ENCODE measurements around the gene COPS3.

COPS3 gene

DNA sequence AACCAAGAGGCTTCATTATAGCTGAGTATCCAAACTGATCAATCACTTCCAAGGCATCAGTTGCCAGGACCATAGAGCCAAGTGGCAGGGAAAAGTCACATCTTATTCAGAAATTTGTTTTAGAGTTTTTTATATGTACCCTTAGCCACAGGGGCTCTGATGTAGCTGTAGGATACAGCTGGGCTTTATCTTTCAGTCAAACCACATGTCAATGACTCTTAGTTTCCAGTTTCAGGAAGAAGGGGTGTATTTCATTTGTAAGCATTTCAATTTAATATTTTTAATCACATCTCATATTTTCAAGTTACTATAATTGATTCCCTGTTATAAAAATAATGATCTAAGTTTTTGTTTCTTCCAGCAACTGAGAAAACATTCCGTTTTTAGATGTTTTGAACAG is 41.2 kb downstream of the COPS3 start:
- DNase-seq: no peak

DNA sequence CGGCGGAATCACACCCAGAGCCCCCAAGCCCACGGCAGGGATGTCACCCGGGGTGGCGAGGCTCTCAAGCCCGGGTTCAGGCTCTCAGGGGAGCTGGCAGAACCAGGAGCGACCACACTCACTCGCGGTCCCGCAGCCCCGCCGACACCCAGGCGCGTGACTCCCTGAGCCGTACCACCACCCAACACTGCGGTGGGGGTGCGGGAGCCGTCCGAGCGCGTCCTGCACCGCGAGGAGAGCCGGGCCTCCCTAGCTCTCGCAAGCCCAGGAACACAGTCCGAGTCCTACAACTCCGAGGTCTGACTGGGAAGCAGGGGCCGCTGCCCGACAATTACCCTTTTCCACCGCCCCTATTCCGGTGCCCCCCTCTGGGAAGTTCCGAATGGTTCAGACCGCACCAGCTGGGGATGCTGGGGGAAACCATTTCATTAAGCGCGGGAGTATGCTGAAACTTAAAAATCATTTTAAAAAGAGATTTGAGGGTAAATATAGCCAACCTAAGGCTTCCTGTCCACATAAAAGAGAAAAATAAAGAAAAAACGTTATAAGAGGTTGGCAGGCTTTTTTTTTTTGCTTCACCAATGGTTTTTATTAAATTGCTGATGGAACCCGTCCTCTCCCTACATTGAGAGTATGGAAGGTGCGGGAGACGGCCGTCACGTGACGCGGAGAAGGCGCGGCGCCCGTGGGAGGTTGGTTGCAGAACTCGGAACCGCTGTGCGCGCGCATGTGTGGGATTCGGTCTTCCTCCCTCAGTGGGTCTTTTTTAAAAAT is 43.8 kb downstream of the COPS3 start, which contains the start of gene FLCN:
FLCN (minus strand) TSS at position 143 of the 774 bp plus-strand sequence. CDS start 9,031 bp downstream, outside the sequence.
- DNase-seq: peak; percentile 91

DNA sequence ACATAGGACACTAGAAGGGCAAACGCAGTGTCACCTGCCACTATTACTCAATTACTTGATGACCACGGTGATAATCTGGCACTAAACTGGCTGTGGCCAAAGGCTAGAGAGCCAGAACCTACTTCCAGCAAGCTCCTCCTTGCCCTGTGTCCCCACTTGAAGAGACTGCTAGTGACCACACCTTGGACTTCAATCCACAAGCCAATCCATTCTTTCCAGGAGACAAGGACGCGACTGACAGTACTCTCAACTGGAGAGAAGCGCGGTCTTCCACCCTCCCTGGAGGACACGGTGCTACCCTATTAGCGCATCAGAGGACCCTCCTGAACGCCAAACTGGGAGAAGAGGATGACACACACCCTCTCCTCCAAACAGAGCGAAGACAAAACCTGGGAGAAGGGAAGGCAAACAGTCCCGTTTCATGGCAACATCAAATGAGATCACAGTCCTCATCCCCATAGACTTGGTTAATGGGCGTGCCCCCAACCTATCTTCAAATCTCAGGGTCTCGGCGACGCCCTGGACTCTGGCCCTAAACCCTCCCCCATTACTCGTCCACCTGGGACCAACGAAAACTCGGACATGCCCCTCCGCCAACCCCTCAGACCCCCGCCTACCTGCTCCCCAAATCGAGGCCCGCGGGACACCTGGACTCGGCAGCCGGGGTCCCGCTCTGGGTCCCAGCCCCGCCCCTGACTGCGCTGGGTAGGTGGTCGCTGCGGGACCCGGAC is 44.6 kb downstream of the COPS3 start:
- DNase-seq: peak; percentile 9

DNA sequence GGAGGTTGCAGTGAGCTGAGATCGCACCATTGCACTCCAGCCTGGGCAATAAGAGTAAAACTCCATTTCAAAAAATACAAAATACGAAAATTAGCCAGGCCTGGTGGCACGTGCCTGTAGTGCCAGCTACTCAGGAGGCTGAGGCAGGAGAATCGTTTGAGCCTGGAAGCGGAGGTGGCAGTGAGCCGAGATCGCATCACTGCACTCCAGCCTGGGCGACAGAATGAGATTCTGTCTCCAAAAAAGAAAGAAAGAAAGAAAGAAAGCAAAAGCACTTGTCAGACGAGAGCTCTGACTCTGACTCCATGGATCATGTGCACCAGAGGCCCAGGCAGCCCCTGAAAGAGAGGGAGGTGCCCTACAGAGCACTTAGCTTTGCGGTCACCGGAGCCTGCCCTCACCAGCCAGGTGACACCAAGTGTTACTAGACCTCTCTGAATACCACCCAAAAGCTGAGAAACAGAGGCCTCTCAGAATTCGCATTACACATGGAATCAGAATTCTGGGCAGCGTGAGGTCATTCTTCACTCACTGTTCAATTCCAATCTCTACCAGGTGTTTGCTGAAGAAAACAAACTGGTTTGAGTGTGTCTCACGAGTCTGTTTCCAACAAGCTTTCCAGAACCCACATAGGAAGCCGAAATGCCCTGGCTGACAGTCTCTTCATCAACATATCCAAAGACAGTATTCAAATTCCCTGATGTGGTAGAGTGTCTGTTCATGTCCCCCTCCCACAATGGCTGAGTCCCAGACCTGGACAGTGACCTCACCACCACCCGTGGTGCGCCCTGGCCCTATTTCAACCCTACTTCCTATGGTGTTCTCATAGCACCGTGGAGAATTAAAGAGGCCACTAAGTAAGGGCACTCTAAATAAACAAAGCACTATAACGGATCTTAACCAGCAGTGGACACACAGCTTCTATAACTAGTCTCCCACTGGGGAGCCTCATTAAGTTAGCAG is 45.6 kb downstream of the COPS3 start:
- DNase-seq: no peak

DNA sequence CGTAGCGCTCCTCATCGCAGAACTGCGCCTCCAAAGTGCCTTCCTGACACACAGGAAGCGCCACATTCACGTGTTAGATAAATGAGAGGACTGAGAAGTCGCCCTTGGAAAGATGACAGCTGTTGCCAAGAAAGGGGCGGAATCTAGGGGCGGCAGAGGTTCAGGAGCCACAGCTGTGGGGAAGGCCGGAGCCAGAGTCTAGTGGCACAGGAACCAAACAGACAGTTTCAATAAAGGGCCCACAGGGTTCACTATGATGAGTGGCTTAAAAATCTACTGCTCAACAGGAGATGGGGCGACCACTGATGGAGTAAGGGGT is 48.8 kb downstream of the COPS3 start:
- no peak for DNase-seq

DNA sequence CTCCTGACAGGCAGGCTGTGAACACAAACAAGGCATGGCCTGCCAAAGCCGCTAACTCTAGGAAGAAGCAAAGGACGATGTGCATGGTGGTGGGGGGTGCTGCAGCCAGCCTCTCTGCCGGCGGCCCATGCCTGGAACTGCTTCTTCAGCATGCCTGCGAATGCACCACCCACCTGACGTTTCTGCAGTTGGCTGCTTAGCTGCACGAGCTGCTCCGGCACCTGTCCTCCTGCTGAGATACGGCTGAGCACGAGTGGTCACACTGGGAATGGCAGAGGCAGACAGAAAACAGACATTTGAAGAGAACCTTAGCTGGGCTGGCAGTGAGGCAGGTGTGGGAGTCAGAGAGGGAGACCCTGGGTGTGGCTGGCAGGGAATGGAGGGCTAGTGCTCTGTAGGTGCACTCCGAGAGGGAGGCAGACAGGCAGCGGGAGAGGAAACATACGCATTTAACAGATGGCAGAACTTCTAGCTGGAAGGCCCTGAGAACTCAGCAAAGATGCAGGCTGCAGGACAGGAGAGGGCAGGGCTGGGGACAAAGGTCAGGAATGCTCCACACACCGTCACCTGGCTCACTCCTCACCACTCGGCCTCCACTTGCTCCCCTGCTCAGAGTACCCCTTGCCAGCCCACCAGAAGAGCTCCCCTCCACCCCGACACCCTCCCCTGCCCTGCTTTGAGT is 49.3 kb downstream of the COPS3 start:
- DNase-seq: no peak

DNA sequence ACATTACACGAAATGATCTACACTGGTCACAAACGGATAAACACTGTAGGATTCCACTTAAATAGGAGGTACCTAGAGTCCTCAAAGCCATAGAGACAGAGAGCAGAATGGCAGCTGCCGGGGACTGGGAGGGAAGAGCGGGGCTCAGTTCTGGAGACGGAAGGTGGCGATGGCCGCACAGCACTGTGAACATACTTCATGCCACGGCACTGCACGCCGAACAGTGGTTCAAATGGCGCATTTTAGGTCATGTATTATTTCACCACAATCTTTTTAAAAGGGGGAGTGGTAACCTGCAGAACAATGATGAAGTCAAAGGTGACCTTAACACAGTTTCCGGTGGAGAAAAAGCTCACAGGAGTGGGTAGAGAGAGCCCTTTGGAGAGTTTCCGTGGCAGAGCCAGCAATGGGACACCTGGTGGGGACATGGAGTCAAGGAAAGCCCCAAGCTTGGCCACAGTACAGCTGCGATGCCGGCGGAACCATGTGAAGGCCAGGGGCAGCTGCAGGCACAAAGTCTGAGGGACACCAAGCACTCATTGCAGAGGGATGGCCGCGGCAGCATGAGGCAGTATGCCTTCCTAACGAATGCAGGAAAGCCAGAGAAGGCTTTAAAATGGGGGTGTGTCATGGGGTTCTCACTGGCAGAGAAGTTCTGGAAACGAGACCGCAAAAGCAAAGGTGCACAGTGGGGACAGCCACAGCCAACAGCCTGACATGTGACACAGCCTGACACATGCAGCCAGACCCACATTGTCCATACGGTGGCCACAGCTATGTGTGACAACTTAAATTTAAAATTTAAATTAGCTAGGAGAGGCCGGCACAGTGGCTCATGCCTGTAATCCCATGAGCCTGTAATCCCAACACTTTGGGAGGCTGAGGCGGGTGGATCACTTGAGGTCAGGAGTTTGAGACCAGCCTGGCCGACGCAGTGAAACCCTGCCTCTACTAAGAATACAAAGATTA is 51.3 kb downstream of the COPS3 start:
- no peak for DNase-seq

DNA sequence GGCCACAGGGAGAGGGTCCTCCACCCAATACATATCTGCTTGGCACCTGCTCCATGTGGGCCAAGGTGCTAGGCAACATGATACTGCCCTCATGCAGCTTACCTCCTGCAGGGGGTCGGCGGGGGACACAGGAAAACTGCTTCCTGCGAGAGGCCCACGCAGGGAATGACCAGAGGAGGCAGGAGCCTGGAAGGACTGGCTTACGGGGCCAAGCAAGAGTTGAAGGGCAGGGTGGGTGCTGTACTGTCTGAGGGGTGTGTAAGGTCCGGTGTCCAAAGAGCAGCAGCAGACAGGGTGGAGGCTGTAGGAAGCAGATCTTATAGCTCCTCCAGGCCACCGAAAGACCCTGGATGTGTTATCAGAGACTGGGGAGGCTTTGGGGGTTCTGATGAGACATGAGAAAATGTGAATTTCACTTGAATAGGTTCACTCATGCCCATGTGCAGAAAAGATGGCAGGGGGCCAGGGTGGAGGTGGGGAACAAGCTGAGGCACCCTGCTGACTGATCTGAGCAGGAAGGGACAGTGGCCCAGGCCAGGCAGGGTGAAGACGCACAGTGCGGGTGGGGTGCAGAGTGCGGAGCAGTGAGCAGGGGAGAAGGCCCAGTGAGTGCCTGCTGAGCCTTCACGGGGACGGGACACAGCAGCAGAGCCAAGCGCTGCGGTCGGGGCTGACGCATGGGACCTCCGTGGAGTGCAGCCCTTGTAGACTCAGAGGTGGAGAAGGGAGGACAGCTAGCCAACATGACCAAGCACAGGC is 52.3 kb downstream of the COPS3 start:
- no peak for DNase-seq

DNA sequence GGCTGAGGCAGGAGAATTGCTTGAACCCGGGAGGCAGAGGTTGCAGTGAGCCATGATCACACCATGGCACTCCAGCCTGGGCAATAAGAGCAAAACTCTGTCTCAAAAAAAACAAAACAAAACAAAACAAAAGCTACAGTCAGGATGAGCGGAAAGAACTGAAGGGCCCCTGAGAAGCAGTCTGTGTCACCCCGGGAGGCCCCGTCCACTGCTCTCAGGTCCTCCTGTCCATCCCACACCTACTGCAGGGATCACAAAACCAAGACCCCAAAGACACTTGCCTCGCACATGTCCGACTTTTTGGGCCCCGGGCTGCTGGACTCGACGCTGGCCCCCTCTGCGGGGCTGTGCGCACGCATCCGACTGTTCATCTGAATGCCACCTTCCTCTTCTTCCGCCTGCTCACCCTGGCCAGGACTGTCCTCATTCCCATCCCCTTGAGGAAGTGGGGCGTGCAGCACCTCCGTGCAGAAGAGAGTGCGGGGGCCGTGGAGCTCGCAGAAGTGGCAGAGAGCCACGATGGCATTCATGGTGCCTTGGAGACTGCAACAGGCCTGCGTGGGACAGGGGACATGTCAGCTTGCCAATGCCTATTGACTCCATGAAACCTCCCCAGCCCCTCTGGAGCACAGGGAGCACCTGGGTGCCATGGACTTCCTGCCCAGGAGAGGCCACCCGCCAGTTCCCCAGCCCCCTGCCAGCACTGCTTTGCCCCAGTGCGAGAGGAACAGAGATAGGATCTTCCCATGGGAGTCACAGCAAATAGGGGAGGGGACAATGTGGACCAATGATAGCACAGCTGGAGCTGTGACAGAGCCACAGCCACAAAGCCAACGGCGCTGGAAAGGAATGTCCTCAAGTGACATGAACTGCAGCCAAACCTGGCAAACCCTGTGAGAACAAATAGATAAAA is 53.2 kb downstream of the COPS3 start:
- no peak for DNase-seq

DNA sequence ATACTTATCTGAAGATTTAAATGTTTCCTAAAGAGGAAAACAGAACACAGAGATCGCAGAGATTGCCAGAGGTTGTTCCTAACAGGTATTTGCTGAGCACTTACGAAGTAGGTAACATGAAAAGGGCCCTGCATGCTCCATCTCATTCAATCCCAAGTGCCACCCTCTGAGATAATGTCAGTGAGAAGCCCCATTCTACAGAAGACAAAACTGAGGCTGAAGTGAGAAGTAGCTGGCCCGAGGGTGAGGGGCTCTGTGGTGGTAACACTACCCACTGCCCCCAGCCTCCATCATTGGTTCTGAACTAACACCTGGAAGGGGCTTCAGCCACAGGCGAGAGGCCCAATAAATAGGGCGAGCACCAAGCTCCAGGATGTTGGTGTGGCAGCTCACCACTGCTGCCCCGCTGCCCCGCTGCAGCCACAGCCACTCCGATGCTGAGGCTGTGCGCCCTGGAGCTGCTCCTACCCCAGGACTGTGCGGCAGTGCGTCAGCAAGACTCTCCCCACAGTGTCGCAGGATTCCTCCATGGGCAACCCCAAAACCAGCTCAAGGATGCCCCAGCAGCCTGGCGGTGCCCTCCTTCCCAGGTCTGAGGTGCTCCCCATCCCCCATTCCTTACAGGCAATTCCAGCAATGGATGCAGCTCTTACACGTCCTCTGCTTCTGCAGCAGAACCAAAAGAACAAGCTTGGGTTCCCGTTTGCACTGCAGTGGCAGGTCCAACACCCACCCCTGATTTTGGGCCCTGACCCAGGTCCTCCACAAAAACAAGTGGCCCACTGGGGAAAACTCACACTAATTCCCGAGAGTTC is 54.4 kb downstream of the COPS3 start:
- no peak for DNase-seq

DNA sequence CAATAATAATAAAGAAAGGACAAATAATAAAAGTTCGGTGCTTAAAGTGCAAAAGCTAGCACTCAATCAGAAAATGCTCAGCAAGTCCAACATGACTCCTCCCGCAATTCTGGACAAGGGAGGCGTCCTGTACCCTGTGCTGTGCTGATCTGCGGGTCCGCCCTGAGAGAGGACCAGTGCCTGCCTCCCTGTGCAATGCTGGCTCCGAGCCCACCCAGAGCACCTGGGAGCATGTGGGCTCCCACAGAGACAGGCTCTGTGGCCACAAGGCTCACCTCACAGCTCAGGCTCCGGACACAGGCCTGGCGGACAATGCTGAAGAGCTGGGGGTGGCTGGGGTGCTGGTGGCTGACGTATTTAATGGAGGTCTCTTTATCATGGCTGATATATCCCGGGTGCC is 55.1 kb downstream of the COPS3 start:
- no peak for DNase-seq

DNA sequence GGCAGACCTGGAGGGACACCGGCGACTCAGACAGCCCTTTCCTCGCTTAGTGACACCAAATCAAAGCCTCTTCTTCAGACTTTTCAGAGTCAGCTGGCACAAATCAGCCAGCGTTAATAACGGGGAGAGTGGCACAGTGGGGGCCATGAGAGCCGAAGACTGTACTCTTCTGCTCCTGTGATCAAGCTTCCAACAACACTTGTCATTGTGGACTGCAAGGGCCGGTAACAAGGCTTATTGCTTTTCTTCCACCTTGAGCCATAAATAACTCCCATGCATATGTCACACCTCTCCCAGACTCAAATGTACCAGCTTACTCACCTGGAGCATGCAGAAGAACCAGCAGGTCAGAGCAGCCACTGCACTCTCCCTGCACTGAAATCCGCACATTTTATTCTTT is 56.9 kb downstream of the COPS3 start:
- no peak for DNase-seq

DNA sequence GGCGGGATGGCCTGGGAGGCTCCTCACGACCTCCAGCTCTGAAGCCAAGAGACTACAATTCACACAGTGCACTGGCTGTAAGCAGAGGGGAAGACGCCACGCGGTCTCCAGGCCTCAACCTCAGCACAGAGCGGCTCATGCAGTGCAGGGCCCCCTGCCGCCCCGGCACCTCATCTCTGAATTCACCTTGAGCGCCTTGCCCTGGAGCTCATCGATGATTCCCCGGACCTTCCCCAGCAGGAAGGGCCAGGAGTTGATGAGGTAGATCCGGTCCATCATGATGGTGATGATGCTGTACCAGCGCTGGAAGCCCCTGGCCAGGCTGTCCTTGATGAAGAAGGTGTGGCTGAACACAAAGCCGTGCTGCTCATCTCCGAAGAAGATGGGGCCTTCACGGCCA is 57.3 kb downstream of the COPS3 start:
- no peak for DNase-seq

DNA sequence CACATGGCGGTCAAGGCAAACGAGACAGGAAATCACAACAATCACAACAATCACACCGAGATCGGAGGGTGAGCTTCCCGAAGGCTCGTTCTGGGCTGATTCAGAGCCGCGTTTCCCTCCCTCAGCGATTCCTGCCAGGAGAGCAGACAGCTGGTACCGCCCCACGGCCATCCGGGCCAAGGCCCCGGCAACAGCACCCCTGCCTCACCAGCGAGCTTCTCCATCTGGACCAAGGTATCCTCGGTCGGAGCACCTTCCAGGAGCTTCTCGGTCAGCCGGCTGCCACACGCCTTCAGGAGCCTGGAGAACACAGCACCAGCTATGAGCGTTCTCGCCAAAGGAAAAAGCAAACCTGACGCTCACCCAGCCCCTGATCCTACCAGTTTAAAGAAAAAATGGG is 59.7 kb downstream of the COPS3 start:
- DNase-seq: no peak

DNA sequence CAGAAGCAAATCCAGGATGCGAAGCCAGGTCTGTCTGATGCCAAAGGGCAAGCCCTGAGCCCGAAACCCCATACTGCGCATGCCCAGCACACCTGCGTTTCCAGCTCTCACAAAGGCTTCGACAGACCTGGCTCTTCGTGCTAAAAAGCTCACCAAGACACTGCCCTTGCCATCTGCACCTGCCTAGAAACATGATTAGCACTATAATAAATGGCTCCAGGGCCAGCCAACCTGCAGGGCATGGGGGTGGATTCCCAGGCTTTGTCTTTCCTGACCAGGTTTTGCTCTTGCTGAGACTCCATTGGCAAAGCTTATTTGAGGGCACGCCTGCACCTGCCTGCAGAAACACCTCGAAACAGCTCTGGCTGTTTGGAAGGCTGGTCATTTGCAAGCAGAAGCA is 60.5 kb downstream of the COPS3 start:
- no peak for DNase-seq

DNA sequence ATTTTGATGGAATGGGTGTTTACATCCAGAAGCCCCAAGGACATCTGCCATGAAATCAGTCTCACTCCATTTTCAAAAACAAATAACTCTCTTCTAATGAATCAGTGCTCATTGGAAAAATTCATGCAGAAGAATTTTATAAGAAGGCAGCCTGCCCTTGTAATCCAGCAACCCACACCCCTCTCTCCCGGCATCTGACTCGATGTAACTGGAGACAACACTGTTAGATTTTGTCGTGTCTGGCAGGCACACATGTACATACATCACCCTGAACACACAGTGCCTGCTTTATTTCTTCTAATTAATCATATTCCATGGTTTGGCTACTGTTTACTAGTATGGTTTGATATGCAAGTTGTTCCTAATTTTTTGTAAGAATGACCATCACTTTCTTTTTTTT is 63.1 kb downstream of the COPS3 start:
- DNase-seq: no peak

DNA sequence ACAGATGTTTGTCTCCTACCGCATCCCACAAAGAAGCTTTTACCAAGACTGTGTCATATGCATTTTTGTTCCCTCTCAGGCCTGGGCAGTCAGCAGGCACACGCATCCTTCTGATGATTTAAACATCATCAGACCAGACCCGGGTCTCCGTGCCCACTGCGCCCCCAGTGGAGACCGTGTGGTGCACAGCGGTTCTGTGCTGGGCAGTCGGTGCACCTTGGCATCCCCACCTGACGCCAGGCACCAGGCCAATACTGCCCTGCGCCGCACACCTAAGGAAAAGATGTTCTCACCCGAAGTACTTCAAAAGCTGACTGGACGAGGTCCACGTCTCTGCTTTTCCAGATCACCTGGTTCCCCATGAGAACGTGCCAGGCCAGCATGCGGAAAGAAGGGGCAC is 64.3 kb downstream of the COPS3 start:
- DNase-seq: no peak

DNA sequence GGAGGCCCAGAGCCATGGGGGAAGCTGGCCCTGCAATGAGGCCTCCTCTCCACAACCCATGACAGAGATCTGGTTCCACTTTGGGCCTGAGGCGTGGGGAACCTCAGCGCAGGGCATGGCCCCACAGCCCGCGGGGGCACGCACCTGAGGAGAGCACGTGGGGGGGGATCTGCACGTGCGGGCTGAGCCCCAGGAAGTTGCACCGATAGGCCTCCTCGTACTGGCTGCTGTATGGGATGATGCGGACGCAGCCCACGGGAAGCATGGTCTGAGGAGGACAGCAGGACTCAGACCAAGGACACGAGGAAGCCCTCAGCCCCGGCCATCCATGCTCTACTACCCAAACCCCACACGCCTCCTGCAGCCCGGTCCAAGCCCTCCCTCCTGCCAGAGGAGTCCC is 64.8 kb downstream of the COPS3 start:
- DNase-seq: no peak

DNA sequence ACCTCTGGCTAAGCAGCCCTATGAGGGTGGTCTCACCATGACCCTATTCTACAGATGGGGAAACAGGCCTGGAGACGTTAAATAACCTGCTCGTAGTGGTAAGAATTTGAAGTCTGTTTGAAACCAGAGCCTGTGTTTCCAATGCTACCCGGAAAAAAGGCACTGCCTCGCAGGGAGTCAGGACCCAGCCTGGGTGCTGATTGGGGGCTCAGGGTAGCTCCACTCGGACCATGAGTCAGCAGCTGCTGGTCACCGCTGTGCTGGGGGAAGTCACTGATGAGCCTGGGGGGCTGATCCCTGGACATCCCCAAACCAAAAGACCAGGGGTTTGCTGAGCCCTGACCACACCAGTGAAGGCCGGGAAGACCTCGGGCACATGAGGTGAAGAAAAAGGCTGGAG is 65.5 kb downstream of the COPS3 start:
- no peak for DNase-seq

All from CD4-positive, alpha-beta T cell treated with Interleukin-17A for 1 hour (primary cell).